Thoracic aorta (tissue), 2 donors: Measurements from ENCODE around the gene TRRAP. TPM values are rescaled to one million over a fixed set of nuclear protein-coding genes. Genes with fewer than 3 reads are reported as not detected.

Source experiments
- ATAC-seq: fragments of 150-250 bp; one replicate; pipeline ENCODE4 v1.8.0; 2017; ENCODE audit warnings: low read depth; ENCODE audit not compliant: insufficient number of reproducible peaks, low FRiP score
- DNase-seq: peaks from one replicate; pipeline ENCODE4 v3.0.0-alpha.2; 2020; ENCODE audit warnings: low spot score
- H3K27ac ChIP-seq, 2 donors: fragments of 200-600 bp; sonication (generic); 1 replicate in 1 of 2; 2 replicates in 1 of 2; pipeline ENCODE4 v1.5.1; 2016; ENCODE audit warnings: mild to moderate bottlenecking in 2 of 2, moderate library complexity in 2 of 2
- H3K27me3 ChIP-seq: fragments of 200-600 bp; sonication (generic); replicated peaks from 2 replicates; pipeline ENCODE4 v1.6.0; 2016; ENCODE audit warnings: mild to moderate bottlenecking; ENCODE audit not compliant: insufficient read depth
- H3K36me3 ChIP-seq: fragments of 200-600 bp; sonication (generic); one replicate; pipeline ENCODE4 v1.5.1; 2016
- H3K4me1 ChIP-seq, 2 donors: fragments of 200-600 bp; sonication (generic); 1 replicate in 1 of 2; 2 replicates in 1 of 2; pipeline versions ENCODE4 v1.5.1 to v1.6.0; 2016; ENCODE audit warnings: low read depth in 2 of 2, mild to moderate bottlenecking in 1 of 2; ENCODE audit not compliant: control insufficient read depth in 1 of 2
- H3K4me3 ChIP-seq: fragments of 200-600 bp; sonication (generic); 2 replicates; pipeline ENCODE4 v1.5.1; 2016; ENCODE audit warnings: mild to moderate bottlenecking
- H3K9me3 ChIP-seq: fragments of 200-600 bp; sonication (generic); 2 replicates; pipeline ENCODE4 v1.5.1; 2016
- total RNA-seq, 2 donors: library from RNA; depleted of rRNA; stranded (reverse); fragments of >200 nt; gene quantifications; one replicate each; pipeline versions ENCODE4 v1.1.0 to v1.2.3, GENCODE V29; 2016
- TF ChIP-seq, protein P1 (sequence below): fragments of 200-600 bp; sonication (generic); IDR thresholded peaks from one replicate; pipeline ENCODE4 v1.5.1; 2019; ENCODE audit warnings: antibody characterized with exemption

Gene TRRAP
- total RNA-seq, 2 donors from 2014 or later: 44.8 to 49.5 TPM

DNA sequence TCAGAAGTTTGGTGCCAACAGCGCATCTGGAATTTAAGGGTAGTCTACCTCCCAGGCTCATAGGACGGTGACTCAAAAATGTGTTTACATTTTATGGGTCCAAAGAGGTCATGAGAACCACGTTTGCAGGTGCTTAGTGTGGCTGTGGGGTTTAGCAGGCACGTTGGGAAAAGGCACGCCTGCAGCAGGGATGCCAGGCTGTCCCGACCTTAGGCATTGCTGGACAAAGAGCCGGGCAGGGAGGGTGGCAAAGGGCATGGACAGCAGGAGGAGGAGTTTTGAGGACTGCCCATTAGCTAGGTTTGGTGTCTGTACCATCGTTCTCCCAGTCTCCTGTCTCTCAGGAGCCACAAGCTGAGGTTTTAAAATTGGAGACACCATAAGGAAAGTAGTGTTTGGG lies 104.4 kb downstream of the TRRAP start:
- H3K27ac ChIP-seq: no peak overlapping the region
- no peaks in the 10 kb centered on the region for H3K9me3 ChIP-seq
- ATAC-seq (no peak), DNase-seq (no peak)
- peaks cover 62% of the 10 kb centered on the region for H3K36me3 ChIP-seq
- no peaks in the 10 kb centered on the region for H3K27me3 ChIP-seq
- H3K4me3 ChIP-seq: no peak overlapping the region
- no peaks in the 10 kb centered on the region for H3K4me1 ChIP-seq
- TF ChIP-seq, protein P1, sequence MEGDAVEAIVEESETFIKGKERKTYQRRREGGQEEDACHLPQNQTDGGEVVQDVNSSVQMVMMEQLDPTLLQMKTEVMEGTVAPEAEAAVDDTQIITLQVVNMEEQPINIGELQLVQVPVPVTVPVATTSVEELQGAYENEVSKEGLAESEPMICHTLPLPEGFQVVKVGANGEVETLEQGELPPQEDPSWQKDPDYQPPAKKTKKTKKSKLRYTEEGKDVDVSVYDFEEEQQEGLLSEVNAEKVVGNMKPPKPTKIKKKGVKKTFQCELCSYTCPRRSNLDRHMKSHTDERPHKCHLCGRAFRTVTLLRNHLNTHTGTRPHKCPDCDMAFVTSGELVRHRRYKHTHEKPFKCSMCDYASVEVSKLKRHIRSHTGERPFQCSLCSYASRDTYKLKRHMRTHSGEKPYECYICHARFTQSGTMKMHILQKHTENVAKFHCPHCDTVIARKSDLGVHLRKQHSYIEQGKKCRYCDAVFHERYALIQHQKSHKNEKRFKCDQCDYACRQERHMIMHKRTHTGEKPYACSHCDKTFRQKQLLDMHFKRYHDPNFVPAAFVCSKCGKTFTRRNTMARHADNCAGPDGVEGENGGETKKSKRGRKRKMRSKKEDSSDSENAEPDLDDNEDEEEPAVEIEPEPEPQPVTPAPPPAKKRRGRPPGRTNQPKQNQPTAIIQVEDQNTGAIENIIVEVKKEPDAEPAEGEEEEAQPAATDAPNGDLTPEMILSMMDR: no peak

DNA sequence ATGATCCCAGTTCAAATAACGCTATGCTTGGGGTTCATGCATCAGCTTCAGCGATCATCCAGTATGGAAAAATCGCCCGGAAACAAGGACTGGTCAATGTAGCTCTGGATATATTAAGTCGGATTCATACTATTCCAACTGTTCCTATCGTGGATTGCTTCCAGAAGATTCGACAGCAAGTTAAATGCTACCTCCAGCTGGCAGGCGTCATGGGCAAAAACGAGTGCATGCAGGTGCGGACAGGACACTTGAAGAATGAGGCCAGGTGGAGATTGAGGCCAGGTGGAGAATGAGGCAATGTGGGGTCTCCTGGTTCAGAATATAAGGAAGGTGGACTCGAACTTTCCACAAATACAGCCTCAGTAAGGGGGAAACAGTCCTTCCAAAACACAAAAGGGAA lies 105.8 kb downstream of the TRRAP start:
- Histone ChIP-seq H3K4me3 (no peak overlapping the region), H3K27me3 (no peaks in the 10 kb centered on the region), H3K9me3 (no peaks in the 10 kb centered on the region), H3K4me1 (no peaks in the 10 kb centered on the region), H3K27ac (no peak overlapping the region), H3K36me3 (peaks cover 63% of the 10 kb centered on the region)
- ATAC-seq: no peak
- TF ChIP-seq, protein P1: no peak
- no peak for DNase-seq

DNA sequence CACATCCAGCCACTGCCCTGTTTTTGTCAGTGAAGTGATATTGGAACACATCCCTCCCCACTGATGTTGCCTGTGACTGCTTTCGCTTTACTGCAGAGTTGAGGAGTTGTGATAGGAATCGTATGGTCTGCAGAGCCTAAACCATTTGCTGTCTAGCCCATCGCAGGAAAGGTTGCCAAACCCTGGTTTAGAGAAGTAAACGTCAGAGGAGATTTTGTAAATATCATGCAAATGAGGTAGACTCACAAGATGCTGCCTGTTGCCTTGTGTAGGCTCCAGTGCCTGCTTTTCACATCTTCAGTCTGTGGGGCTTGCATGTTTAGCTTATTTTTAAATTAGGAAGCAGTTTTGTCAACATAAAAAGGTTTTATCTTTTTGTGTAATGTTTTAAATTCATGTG lies 107.1 kb downstream of the TRRAP start:
- no peak for ATAC-seq
- no peak overlapping the region for H3K4me3 ChIP-seq
- TF ChIP-seq, protein P1: no peak
- peaks cover 73% of the 10 kb centered on the region for H3K36me3 ChIP-seq
- H3K4me1 ChIP-seq: no peaks in the 10 kb centered on the region
- H3K27ac ChIP-seq: no peak overlapping the region
- no peak for DNase-seq
- no peaks in the 10 kb centered on the region for H3K9me3 ChIP-seq
- no peaks in the 10 kb centered on the region for H3K27me3 ChIP-seq

DNA sequence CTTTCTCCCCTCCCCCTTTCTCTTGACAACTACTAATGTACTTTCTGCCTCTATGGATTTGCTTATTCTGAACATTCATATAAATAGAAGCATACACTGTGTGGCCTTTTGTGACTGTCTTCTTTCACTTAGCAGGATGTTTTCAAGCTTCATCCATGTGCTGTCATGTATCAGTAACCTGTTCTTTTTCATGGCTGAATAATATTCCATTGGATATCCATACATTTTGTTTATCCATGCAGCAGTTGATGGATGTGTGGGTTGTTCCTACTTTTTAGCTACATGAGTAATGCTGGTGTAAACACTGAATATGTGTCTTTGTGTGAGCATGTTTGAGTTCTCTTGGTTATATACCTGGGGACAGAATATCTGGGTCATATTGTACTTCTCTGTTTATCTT lies 107.6 kb downstream of the TRRAP start:
- no peaks in the 10 kb centered on the region for H3K27me3 ChIP-seq
- DNase-seq (no peak), ATAC-seq (no peak)
- TF ChIP-seq, protein P1: no peak
- H3K27ac ChIP-seq: no peak overlapping the region
- H3K4me3 ChIP-seq: no peak overlapping the region
- H3K4me1 ChIP-seq: no peaks in the 10 kb centered on the region
- peaks cover 76% of the 10 kb centered on the region for H3K36me3 ChIP-seq
- no peaks in the 10 kb centered on the region for H3K9me3 ChIP-seq

DNA sequence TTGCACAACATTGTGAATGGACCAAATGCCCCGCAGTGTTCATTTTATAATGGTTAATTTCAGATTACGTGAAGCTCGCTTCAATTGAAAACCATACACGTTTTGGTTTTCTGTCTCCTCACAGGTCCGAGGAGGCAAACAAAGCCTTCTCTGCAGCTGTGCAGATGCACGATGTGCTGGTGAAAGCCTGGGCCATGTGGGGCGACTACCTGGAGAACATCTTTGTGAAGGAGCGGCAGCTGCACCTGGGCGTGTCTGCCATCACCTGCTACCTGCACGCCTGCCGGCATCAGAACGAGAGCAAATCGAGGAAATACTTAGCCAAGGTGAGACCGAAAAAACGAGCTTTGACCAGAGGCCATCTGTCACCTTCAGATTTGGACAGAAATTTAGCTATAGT lies 110.3 kb downstream of the TRRAP start:
- ATAC-seq (no peak), DNase-seq (no peak)
- peaks cover 81% of the 10 kb centered on the region for H3K36me3 ChIP-seq
- no peaks in the 10 kb centered on the region for H3K27me3 ChIP-seq
- H3K27ac ChIP-seq: no peak overlapping the region
- H3K4me1 ChIP-seq: no peaks in the 10 kb centered on the region
- no peak overlapping the region for H3K4me3 ChIP-seq
- TF ChIP-seq, protein P1: no peak
- H3K9me3 ChIP-seq: no peaks in the 10 kb centered on the region
